Neuronal stem cell (in vitro differentiated cells): ENCODE results near the gene FAT3.

ENCODE experiments used
- DNase-seq: peaks from one replicate; pipeline ENCODE4 v3.0.0-alpha.2; 2013; ENCODE audit warnings: low spot score
- H2AFZ ChIP-seq: one replicate; pipeline ENCODE4 v1.6.1; 2013; ENCODE audit warnings: mild to moderate bottlenecking, low read length, inconsistent platforms
- H2AK5ac ChIP-seq: 2 replicates; pipeline ENCODE4 v1.6.1; 2013; ENCODE audit warnings: low read depth, mild to moderate bottlenecking, inconsistent platforms, low read length, moderate library complexity, mixed read lengths
- H2BK120ac ChIP-seq: 2 replicates; pipeline ENCODE4 v1.6.1; 2013; ENCODE audit warnings: low read depth, mild to moderate bottlenecking, inconsistent platforms, low read length, moderate library complexity, mixed read lengths
- H2BK12ac ChIP-seq: one replicate; pipeline ENCODE4 v1.6.1; 2013; ENCODE audit warnings: low read length, inconsistent platforms
- H2BK15ac ChIP-seq: 2 replicates; pipeline ENCODE4 v1.6.1; 2013; ENCODE audit warnings: mild to moderate bottlenecking, low read length, inconsistent platforms, mixed read lengths
- H2BK5ac ChIP-seq: one replicate; pipeline ENCODE4 v1.6.1; 2013; ENCODE audit warnings: inconsistent platforms, mild to moderate bottlenecking, low read length, moderate library complexity
- H3K14ac ChIP-seq: one replicate; pipeline ENCODE4 v1.6.1; 2013; ENCODE audit warnings: low read length, inconsistent platforms
- H3K18ac ChIP-seq: 2 replicates; pipeline ENCODE4 v1.6.1; 2013; ENCODE audit warnings: low read length, inconsistent platforms
- H3K23ac ChIP-seq: 2 replicates; pipeline ENCODE4 v1.6.1; 2013; ENCODE audit warnings: low read depth, mild to moderate bottlenecking, mixed read lengths, low read length, inconsistent platforms; ENCODE audit not compliant: poor library complexity
- H3K27ac ChIP-seq: replicated peaks from 3 replicates; pipeline ENCODE4 v1.5.1; 2013; ENCODE audit warnings: low read length, inconsistent platforms
- H3K27me3 ChIP-seq, 3 experiments: 2 replicates each; pipeline ENCODE4 v1.6.1; 2013; ENCODE audit warnings: low read length in 3 of 3, mild to moderate bottlenecking in 2 of 3, inconsistent platforms in 1 of 3, low read depth in 1 of 3, mixed read lengths in 1 of 3, moderate library complexity in 1 of 3; ENCODE audit not compliant: control insufficient read depth in 3 of 3, insufficient read depth in 3 of 3
- H3K36me3 ChIP-seq, 2 donors: replicated peaks in 1 of 2; 2 replicates each; pipeline ENCODE4 v1.6.1; 2013; ENCODE audit warnings: low read length in 2 of 2; ENCODE audit not compliant: control insufficient read depth in 2 of 2, insufficient read depth in 2 of 2
- H3K4ac ChIP-seq: 2 replicates; pipeline ENCODE4 v1.6.1; 2013; ENCODE audit warnings: inconsistent platforms, mild to moderate bottlenecking, low read length, moderate library complexity
- H3K4me1 ChIP-seq, 2 donors: 1 replicate in 1 of 2; 2 replicates in 1 of 2; pipeline ENCODE4 v1.6.1; 2013; ENCODE audit warnings: low read length in 2 of 2, low read depth in 1 of 2; ENCODE audit not compliant: control insufficient read depth in 2 of 2, insufficient read depth in 1 of 2
- H3K4me2 ChIP-seq: one replicate; pipeline ENCODE4 v1.6.1; 2013; ENCODE audit warnings: mild to moderate bottlenecking, low read length, inconsistent platforms; ENCODE audit not compliant: insufficient read depth, poor library complexity, severe bottlenecking
- H3K4me3 ChIP-seq, 2 donors: 2 replicates each; pipeline ENCODE4 v1.5.1; 2013; ENCODE audit warnings: low read length in 2 of 2, mild to moderate bottlenecking in 2 of 2, inconsistent platforms in 1 of 2, moderate library complexity in 1 of 2
- H3K79me1 ChIP-seq: one replicate; pipeline ENCODE4 v1.6.1; 2013; ENCODE audit warnings: low read depth, mild to moderate bottlenecking, inconsistent platforms, low read length, moderate library complexity
- H3K9ac ChIP-seq: one replicate; pipeline ENCODE4 v1.6.1; 2013; ENCODE audit warnings: mild to moderate bottlenecking, low read depth, low read length, inconsistent platforms; ENCODE audit not compliant: poor library complexity
- H3K9me3 ChIP-seq, 2 donors: replicated peaks in 1 of 2; 2 replicates each; pipeline versions ENCODE3 to v1.6.1; 2013; ENCODE audit warnings: low read length in 2 of 2, mild to moderate bottlenecking in 2 of 2, inconsistent platforms in 1 of 2, low read depth in 1 of 2, mixed read lengths in 1 of 2, moderate library complexity in 1 of 2; ENCODE audit not compliant: control insufficient read depth in 2 of 2, insufficient read depth in 1 of 2
- H4K8ac ChIP-seq: one replicate; pipeline ENCODE4 v1.6.1; 2013; ENCODE audit warnings: low read depth, mild to moderate bottlenecking, inconsistent platforms, low read length, moderate library complexity
- H4K91ac ChIP-seq: one replicate; pipeline ENCODE4 v1.6.1; 2013; ENCODE audit warnings: low read length, low read depth, mild to moderate bottlenecking, inconsistent platforms; ENCODE audit not compliant: poor library complexity
- WGBS, 2 donors: extraction: QIAGEN DNeasy Blood & Tissue Kit; methylation state at CpG; one replicate each; pipeline ENCODE4 v1.1.7; 2013; ENCODE audit warnings: missing lambda C conversion rate in 2 of 2, mixed read lengths in 1 of 2; ENCODE audit not compliant: insufficient read length in 2 of 2, insufficient replicate concordance in 1 of 2; ENCODE audit errors: extremely low coverage in 2 of 2; 5-methylcytosine and 5-hydroxymethylcytosine counted together

FAT3 gene

DNA sequence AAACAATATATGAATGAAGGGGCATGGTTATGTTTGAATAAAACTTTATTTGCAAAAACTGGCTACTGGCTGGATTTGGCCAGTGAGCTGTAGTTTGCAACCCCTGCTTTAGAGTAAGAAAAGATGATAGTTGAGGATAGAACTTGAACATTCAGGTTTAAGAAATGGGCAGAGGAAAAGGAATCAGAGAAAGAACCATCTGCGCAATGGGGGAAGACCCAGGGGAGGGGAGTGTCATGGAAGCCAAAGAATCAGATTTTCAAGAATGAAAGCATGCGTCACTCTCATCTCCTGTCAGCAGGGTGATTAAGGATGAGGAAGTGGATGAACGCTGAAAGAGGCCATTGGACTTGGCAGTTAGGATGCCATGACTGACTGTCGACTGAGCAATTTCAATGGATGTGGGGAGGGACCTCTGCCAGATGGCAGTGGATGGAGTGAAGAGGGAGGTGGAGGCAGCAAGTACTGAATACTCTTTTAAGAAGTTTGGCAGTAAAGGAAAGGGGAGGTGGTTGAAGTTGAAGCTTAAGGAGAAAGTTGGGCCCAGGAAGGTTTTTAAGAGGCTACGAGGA, 21.2 kb downstream of the FAT3 start:
- Histone ChIP-seq H3K4me1 (peaks cover 4 to 20% of the 10 kb centered on the region in 2 donors), H2BK15ac (no peak overlapping the region), H2AFZ (no peak overlapping the region), H2AK5ac (no peak overlapping the region), H3K18ac (no peak overlapping the region), H2BK5ac (no peak overlapping the region), H3K4me2 (no peak overlapping the region), H3K27me3 (no peaks in the 10 kb centered on the region), H2BK120ac (no peak overlapping the region), H3K9ac (no peak overlapping the region), H3K9me3 (peaks cover 2 to 6% of the 10 kb centered on the region in 2 donors), H3K4ac (no peak overlapping the region), H3K23ac (no peak overlapping the region), H4K91ac (no peak overlapping the region), H4K8ac (no peak overlapping the region), H3K4me3 (no peak overlapping the region), H3K14ac (no peak overlapping the region), H3K27ac (no peak overlapping the region), H3K36me3 (peaks cover 0 to 36% of the 10 kb centered on the region in 2 donors), H2BK12ac (no peak overlapping the region), H3K79me1 (no peaks in the 10 kb centered on the region)
- no CpG with 5 or more reads among the region's 5 CpGs for WGBS, 2 donors
- DNase-seq, result no peak

GRCh38 chr11:92246630-92247029, 22.0 kb downstream of the FAT3 start:
- H3K9ac ChIP-seq, result no peak overlapping the region

DNA sequence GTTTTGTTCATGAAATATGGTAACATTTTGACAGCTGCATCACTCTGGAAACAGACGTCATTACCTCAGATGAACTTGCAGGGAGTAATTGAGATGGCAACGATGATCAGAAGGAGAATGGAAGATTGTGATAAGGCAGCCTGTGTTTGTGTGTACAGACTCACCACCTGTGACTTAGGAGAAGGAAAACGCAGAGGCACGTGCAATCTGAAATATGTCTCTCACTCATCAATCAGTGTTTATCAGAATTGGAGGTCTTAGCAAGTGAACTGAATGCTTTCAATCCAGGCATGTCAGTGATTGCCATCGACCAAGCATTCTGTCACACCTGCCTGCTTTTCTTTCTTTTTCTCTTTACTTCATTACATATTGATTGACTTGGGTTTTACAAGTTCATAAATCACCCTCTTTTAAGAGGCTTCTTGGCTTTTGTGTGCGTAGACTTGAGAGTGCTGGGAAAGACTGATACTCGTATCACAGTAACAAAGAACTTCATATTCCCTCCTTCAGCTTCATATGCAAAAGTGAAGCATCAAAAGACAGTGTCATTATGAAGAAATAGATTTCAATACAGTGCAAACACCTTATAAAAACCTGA, 24.6 kb downstream of the FAT3 start:
- no peak overlapping the region for H3K18ac ChIP-seq
- no peak overlapping the region for H3K9ac ChIP-seq
- H3K23ac ChIP-seq, result no peak overlapping the region
- H3K27me3 ChIP-seq, result no peaks in the 10 kb centered on the region
- H4K91ac ChIP-seq, result no peak overlapping the region
- no peak overlapping the region for H3K4ac ChIP-seq
- H3K4me1 ChIP-seq, result peaks cover 8 to 15% of the 10 kb centered on the region in 2 donors
- no peak overlapping the region for H3K4me2 ChIP-seq
- H3K27ac ChIP-seq, result no peak overlapping the region
- no peak overlapping the region for H2BK15ac ChIP-seq
- no peak for DNase-seq
- H3K36me3 ChIP-seq, result peaks cover 0 to 37% of the 10 kb centered on the region in 2 donors
- peaks cover 2 to 6% of the 10 kb centered on the region in 2 donors for H3K9me3 ChIP-seq
- no peaks in the 10 kb centered on the region for H3K79me1 ChIP-seq
- H2BK12ac ChIP-seq, result no peak overlapping the region
- H2BK120ac ChIP-seq, result no peak overlapping the region
- H3K4me3 ChIP-seq, result no peak overlapping the region
- no peak overlapping the region for H2BK5ac ChIP-seq
- no CpG with 5 or more reads among the region's 7 CpGs for WGBS, 2 donors
- no peak overlapping the region for H2AFZ ChIP-seq
- no peak overlapping the region for H4K8ac ChIP-seq
- H2AK5ac ChIP-seq, result no peak overlapping the region
- no peak overlapping the region for H3K14ac ChIP-seq

More at GRCh38 chr11:92246630-92247029, 22.0 kb downstream of the FAT3 start:
- Histone ChIP-seq H2AK5ac (no peak overlapping the region), H4K8ac (no peak overlapping the region), H3K36me3 (peaks cover 0 to 36% of the 10 kb centered on the region in 2 donors), H3K18ac (no peak overlapping the region), H3K4me1 (peaks cover 0 to 14% of the 10 kb centered on the region in 2 donors), H2AFZ (no peak overlapping the region), H3K79me1 (no peaks in the 10 kb centered on the region), H3K27ac (no peak overlapping the region), H3K4me3 (no peak overlapping the region), H3K4me2 (no peak overlapping the region), H2BK15ac (no peak overlapping the region), H2BK5ac (no peak overlapping the region), H3K27me3 (no peaks in the 10 kb centered on the region), H3K9me3 (peaks cover 2 to 6% of the 10 kb centered on the region in 2 donors), H3K4ac (no peak overlapping the region), H3K23ac (no peak overlapping the region), H3K14ac (no peak overlapping the region), H4K91ac (no peak overlapping the region), H2BK120ac (no peak overlapping the region), H2BK12ac (no peak overlapping the region)
- DNase-seq, result no peak

DNA sequence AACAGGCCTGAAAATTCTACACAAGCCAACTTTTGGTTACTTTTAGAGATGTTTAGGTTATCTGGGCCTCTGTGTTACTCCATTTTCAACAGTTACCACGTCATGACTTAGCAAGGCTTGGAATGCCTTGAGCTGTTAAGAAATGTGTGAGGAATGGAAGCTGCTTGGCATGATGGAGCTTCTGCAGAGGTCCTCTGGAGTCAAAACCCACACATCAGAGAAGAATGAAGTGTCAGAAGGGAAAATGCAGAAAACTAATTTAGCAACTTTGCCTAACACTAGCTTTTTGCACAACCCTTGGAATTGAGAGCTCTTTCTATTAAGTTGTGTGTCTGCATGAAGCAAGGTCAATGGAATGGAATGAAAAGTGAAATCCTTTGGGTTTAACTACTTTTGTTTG, 27.4 kb downstream of the FAT3 start:
- Histone ChIP-seq H3K36me3 (peaks cover 0 to 55% of the 10 kb centered on the region in 2 donors), H3K27me3 (no peaks in the 10 kb centered on the region), H3K9me3 (no peaks in the 10 kb centered on the region), H2BK120ac (no peak overlapping the region), H2AFZ (no peak overlapping the region), H2AK5ac (no peak overlapping the region), H3K18ac (no peak overlapping the region), H3K14ac (no peak overlapping the region), H4K8ac (no peak overlapping the region), H3K4me1 (peaks cover 8 to 15% of the 10 kb centered on the region in 2 donors), H3K9ac (no peak overlapping the region), H4K91ac (no peak overlapping the region), H3K79me1 (no peaks in the 10 kb centered on the region), H2BK15ac (no peak overlapping the region), H3K4me3 (no peak overlapping the region), H3K23ac (no peak overlapping the region), H2BK5ac (no peak overlapping the region), H2BK12ac (no peak overlapping the region), H3K4me2 (no peak overlapping the region), H3K27ac (no peak overlapping the region), H3K4ac (no peak overlapping the region)
- DNase-seq, result no peak
- no CpG with 5 or more reads among the region's 1 CpG for WGBS, 2 donors
